Measurements from ENCODE around the gene NCF4. TPM values are rescaled to one million over a fixed set of nuclear protein-coding genes. Genes with fewer than 3 reads are reported as not detected.

NCF4 gene
- total RNA-seq (2022; extraction: Qiagen RNA extraction; ENCODE audit: low read depth): not detected in 5 replicates

GRCh38 chr22:36860821-36861659 lies at the start of gene NCF4:
TSS of gene NCF4 (plus strand) at chr22:36861006. CDS start at chr22:36861172, 166 bp downstream.

GRCh38 chr22:36816636-36817524 lies 43.9 kb upstream of the NCF4 start, which contains the start of gene PVALB:
TSS of gene PVALB (minus strand) at chr22:36817035. CDS start at chr22:36817005, 30 bp downstream.

GRCh38 chr22:36913427-36914389 lies 52.9 kb downstream of the NCF4 start, which contains the start of gene CSF2RB:
TSS of gene CSF2RB (plus strand) at chr22:36913628. CDS start at chr22:36922208, 8,580 bp downstream.

Other genes starting within 250 kb of the NCF4 start
- not detected in 5 replicates for gene CACNG2, start 157.3 kb upstream of the NCF4 start, total RNA-seq (2022; extraction: Qiagen RNA extraction; ENCODE audit: low read depth)
- gene IFT27, start 84.9 kb upstream of the NCF4 start, total RNA-seq (2022; extraction: Qiagen RNA extraction; ENCODE audit: low read depth): 16.2 to 28.4 TPM (median 22.9 TPM) in 5 replicates
- not detected in 5 replicates for gene PVALB, start 44.0 kb upstream of the NCF4 start, total RNA-seq (2022; extraction: Qiagen RNA extraction; ENCODE audit: low read depth)
- gene CSF2RB, start 52.6 kb downstream of the NCF4 start, total RNA-seq (2022; extraction: Qiagen RNA extraction; ENCODE audit: low read depth): not detected in 5 replicates
- 38.8 to 56.7 TPM (median 48.8 TPM) in 5 replicates for gene TST, start 158.4 kb downstream of the NCF4 start, total RNA-seq (2022; extraction: Qiagen RNA extraction; ENCODE audit: low read depth)
- gene MPST, start 158.7 kb downstream of the NCF4 start, total RNA-seq (2022; extraction: Qiagen RNA extraction; ENCODE audit: low read depth): 43.4 to 76.3 TPM (median 69.4 TPM) in 5 replicates
- 20.8 to 26.1 TPM (median 23.2 TPM) in 5 replicates for gene KCTD17, start 190.7 kb downstream of the NCF4 start, total RNA-seq (2022; extraction: Qiagen RNA extraction; ENCODE audit: low read depth)
- not detected in 5 replicates for gene TMPRSS6, start 248.7 kb downstream of the NCF4 start, total RNA-seq (2022; extraction: Qiagen RNA extraction; ENCODE audit: low read depth)

Measured in A549 treated with RU486 at 1 μM for 4 hours (cell line).